ENCODE data around the gene IFT27. TPM values are rescaled to one million over a fixed set of nuclear protein-coding genes. Genes with fewer than 3 reads are reported as not detected.

The IFT27 gene
- total and polyA plus RNA-seq, 2 of the 4 experiments (the other 2 are of a cell fraction) = 14.5 to 26.9 TPM

DNA sequence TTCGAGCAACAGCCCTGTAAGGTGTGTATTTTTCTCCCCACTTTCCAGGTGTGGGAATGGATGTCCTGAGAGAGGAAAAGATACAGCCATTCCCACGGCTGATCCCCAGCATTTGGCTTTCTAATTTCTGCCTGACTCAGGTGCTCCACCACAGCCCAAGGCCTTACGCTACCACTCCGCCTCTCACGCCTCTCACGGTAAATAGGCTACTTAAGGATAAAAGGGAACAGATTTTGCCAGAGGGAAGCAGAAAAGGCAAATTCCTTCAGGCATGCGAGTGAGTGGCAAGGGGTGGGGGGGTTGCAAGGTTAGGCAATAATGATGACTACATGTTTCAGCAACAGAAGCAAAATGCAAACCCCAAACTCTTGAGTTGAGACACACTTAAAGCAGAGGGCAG, 31.7 kb upstream of the IFT27 start:
- H2AK5ac ChIP-seq (ENCODE audit: low read depth, low read length) = no peak overlapping the region
- no peaks in the 10 kb centered on the region for H3K36me3 ChIP-seq (ENCODE audit: control insufficient read depth, insufficient read depth, low read length)
- no peak overlapping the region for H2BK5ac ChIP-seq (ENCODE audit: low read depth, low read length, poor library complexity, severe bottlenecking)
- in situ Hi-C loops (cut with MboI; ENCODE audit: low sequenced_read_pairs) = no loop called here
- no peak overlapping the region for H3K23ac ChIP-seq (ENCODE audit: low read depth, low read length)
- dilution Hi-C loops (cut with HindIII; ENCODE audit: low sequenced_read_pairs, unreplicated experiment) = no loop called here
- no peak overlapping the region for H3K27ac ChIP-seq (ENCODE audit: insufficient read depth, low read length)
- H2AK9ac ChIP-seq (replicated peaks; ENCODE audit: low read depth, low read length, poor library complexity) = no peak overlapping the region
- no peaks in the 10 kb centered on the region for H3K9me3 ChIP-seq (ENCODE audit: control insufficient read depth, insufficient read depth, low read length)
- no peak overlapping the region for H3K4me3 ChIP-seq (ENCODE audit: insufficient read depth, low read depth, low read length)
- ATAC-seq (ENCODE audit: low read depth) (no peak), DNase-seq (no peak)
- no peak overlapping the region for H3K14ac ChIP-seq (replicated peaks; ENCODE audit: low read depth, low read length)
- H3K18ac ChIP-seq (ENCODE audit: low read depth, low read length) = no peak overlapping the region
- BruUV-seq (replicated peaks) = no TSS peak
- TF ChIP-seq SMC3 (IDR thresholded peaks at IDR 0.05; ENCODE audit: low read depth, low read length) (no peak), RFX5 (IDR thresholded peaks at IDR 0.05; ENCODE audit: low read depth, low read length) (no peak), FOS (IDR thresholded peaks at IDR 0.05; ENCODE audit: low read depth, low read length) (no peak), MAFK (IDR thresholded peaks at IDR 0.05; ENCODE audit: low read depth, low read length) (no peak), CEBPB (IDR thresholded peaks at IDR 0.05; ENCODE audit: low read depth, low read length) (no peak), ELK1 (IDR thresholded peaks at IDR 0.05; ENCODE audit: borderline replicate concordance, low read depth, low read length) (no peak), RAD21 (IDR thresholded peaks at IDR 0.05; ENCODE audit: low read length) (no peak), CHD1 (IDR thresholded peaks at IDR 0.05; ENCODE audit: low read depth, low read length) (no peak)
- no peaks in the 10 kb centered on the region for H3K4me1 ChIP-seq (ENCODE audit: control insufficient read depth, insufficient read depth, low read length)
- 82% methylated on average over 3 of the region's 7 CpGs; no CpG with 5 or more reads in 1 of the 2 experiments for WGBS, 2 experiments (ENCODE audit: extremely low coverage in 2 of 2, insufficient read length in 1 of 2)
- no peak overlapping the region for H3K4me2 ChIP-seq (ENCODE audit: low read depth, low read length)
- H3K79me1 ChIP-seq (ENCODE audit: low read depth in 1 of 2, low read length in 2 of 2) = no peaks in the 10 kb centered on the region
- H2BK15ac ChIP-seq (ENCODE audit: low read depth, low read length) = no peak overlapping the region
- H4K8ac ChIP-seq (ENCODE audit: low read depth in 2 of 2, low read length in 2 of 2) = no peak overlapping the region
- no peaks in the 10 kb centered on the region for H3K9me1 ChIP-seq (ENCODE audit: insufficient read depth, low read length)
- H4K5ac ChIP-seq (ENCODE audit: low read depth, low read length) = no peak overlapping the region
- no peak overlapping the region for H4K91ac ChIP-seq (ENCODE audit: insufficient read depth, low read depth, low read length)
- no peak overlapping the region for H2BK20ac ChIP-seq (ENCODE audit: low read depth, low read length)
- ChIA-PET POLR2A (ENCODE audit: unreplicated experiment) (no interaction called here), CTCF (no interaction called here)
- intact Hi-C loops (cut with micrococcal nuclease) = no loop called here
- no peak overlapping the region for H3K9ac ChIP-seq (ENCODE audit: low read depth, low read length)
- H3K4ac ChIP-seq (ENCODE audit: low read depth, low read length) = no peak overlapping the region
- peaks cover 57% of the 10 kb centered on the region for H3K27me3 ChIP-seq (ENCODE audit: control insufficient read depth, insufficient read depth, low read length)
- no peak overlapping the region for H2AFZ ChIP-seq (replicated peaks; ENCODE audit: low read length, poor library complexity)
- H3K56ac ChIP-seq (ENCODE audit: extremely low read depth, insufficient read depth, low read length) = no peak overlapping the region
- no peak overlapping the region for H2BK120ac ChIP-seq (ENCODE audit: low read depth, low read length)
- no peaks in the 10 kb centered on the region for H4K20me1 ChIP-seq (ENCODE audit: insufficient read depth, low read length)

All from IMR-90 (cell line).